Measurements from ENCODE around the gene CARD10.

DNA sequence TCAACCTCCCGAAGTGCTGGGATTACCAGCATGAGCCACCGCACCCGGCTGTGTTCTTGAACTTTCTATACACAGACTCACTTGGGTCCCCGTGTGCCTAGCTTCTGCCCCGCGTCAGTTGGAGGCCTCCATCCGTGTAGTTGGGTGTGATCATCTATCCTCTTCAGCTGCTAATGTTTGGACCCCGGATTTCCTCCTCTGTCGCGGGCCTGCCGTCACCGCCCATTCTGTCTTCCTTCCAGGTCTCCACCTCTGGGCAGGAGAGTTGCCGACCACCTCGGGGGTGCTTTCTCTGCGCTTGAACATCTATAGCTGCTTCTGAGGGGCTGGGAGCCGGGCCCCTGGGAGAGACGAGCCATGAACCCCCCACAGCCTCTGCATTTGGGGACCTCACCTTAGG, 46.6 kb upstream of the CARD10 start:
- TF ChIP-seq CTBP1 (IDR thresholded peaks at IDR 0.05; ENCODE audit: borderline replicate concordance) (no peak), TARDBP (IDR thresholded peaks at IDR 0.05) (no peak), HDGF (IDR thresholded peaks at IDR 0.05; ENCODE audit: borderline replicate concordance) (no peak), ZNF384 (IDR thresholded peaks at IDR 0.05) (no peak), SUZ12 (IDR thresholded peaks at IDR 0.05) (no peak), NFRKB (IDR thresholded peaks at IDR 0.05) (no peak), BHLHE40 (IDR thresholded peaks at IDR 0.05; ENCODE audit: borderline replicate concordance) (no peak), FOXM1 (IDR thresholded peaks at IDR 0.05; ENCODE audit: borderline replicate concordance) (no peak), SP1 (IDR thresholded peaks at IDR 0.05) (no peak), FOXK2 (IDR thresholded peaks at IDR 0.05) (no peak)
- TF ChIP-seq, protein P1, sequence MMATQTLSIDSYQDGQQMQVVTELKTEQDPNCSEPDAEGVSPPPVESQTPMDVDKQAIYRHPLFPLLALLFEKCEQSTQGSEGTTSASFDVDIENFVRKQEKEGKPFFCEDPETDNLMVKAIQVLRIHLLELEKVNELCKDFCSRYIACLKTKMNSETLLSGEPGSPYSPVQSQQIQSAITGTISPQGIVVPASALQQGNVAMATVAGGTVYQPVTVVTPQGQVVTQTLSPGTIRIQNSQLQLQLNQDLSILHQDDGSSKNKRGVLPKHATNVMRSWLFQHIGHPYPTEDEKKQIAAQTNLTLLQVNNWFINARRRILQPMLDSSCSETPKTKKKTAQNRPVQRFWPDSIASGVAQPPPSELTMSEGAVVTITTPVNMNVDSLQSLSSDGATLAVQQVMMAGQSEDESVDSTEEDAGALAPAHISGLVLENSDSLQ (IDR thresholded peaks at IDR 0.05): no peak
